GM12892 (cell line): ENCODE measurements around the gene RADIL.

ENCODE experiments used
- DNase-seq: peaks from one replicate; pipeline ENCODE4 v3.0.0; 2011; ENCODE audit not compliant: insufficient read length
- FAIRE-seq: peaks from 2 replicates; lab custom pipeline; 2011; peaks lifted over from hg19 to GRCh38; lab: Jason Lieb, UNC
- POLR2A ChIP-seq: IDR thresholded peaks from 2 replicates; pipeline ENCODE4 v1.6.1; 2011; ENCODE audit warnings: low read depth, low read length, control low read depth
- POLR2AphosphoS5 ChIP-seq: IDR thresholded peaks from 2 replicates; pipeline ENCODE4 v1.6.1; 2011; ENCODE audit warnings: low read depth, low read length, control low read depth
- TAF1 ChIP-seq: IDR thresholded peaks from 2 replicates; pipeline ENCODE4 v1.6.1; 2011; ENCODE audit warnings: low read depth, mild to moderate bottlenecking, control low read depth, low read length, borderline replicate concordance

The RADIL gene

DNA sequence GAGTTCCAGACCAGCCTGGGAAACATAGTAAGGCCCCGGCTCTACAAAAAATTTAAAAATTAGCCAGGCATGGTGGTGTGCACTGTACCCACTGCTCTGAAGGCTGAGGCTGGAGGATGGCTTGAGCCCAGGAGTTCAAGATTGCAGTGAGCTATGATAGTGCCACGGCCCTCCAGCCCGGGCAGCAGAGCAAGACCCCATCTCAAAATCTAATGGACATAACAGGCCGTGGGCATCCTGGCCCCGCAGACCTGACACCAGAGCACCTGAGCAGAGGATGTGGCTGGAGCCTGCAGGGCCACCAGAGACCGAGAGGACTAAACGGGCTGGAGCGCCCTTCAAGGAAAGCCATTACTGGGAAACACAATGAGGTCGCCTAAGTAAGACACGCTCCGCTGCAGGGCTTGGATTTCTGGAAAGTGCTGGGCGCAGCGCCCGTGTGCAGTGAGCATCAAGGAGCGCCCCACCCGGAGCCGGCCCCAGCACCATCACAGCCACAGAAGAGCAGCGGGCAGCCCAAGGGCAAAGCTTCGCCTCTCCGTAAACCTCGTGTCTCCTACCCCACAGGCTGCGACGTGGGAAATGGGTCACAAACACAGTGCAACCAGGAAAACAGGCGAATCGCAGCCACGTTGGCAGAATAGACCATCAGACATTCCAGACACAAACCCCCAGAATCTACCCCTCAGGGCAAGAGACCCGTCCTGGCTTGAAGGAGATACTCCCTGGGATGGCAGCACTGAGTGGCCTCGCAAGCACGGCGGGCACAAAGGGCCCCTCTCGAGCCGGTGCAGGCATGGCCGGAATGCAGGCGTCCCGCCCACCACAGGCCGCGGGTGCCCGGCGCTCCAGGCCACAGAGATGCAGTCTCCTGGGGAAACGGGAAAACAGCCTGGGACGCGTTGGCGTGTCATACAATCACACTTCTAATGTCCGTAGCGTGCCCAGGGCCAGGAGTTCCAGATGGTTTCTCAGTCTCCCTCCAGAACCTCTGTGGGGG, 4.9 kb downstream of the RADIL start:
- no peak for DNase-seq
- no peak for FAIRE-seq
- no peak for TF ChIP-seq POLR2AphosphoS5
- no peak for TF ChIP-seq POLR2A
- TF ChIP-seq TAF1: no peak

DNA sequence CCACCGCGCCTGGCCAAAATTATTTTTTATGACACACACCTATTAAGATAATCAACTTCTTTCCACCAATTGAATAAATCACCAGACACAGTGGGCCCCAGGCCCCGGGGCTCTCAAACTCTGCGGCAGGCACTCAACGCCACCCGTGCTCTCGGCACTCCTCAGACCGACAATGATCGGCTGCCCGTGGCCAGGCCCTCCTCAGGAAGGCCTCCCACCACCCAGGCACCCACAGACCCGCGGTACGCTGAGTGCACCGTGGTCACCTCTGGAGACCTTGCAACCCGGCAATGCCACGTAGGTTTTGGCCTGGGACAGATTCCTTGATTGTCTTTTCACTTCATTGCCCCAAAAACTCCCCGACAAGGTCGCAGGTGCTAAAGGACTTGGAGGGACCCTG, 6.9 kb downstream of the RADIL start:
- no peak for TF ChIP-seq POLR2AphosphoS5
- TF ChIP-seq POLR2A: no peak
- no peak for TF ChIP-seq TAF1

DNA sequence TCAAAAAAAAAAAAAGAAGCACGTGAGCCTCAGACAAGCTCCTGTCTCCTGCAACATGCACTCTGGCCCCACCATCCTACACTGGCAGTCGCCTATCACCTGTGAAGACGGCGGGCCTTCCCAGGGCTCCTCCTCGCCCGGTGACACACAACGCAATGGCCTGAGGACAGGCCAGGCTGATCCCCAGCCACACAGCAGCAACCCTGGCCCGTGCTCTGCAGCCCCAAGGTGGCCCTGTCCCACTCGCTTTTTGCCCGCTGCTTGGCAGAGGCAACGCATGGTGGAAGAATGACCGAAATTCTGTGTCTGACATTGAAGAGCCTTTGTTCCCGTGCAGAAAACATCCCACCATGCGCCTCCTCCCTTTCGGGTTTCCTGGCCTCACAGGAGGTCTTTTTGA, 8.1 kb downstream of the RADIL start:
- DNase-seq: no peak
- TF ChIP-seq TAF1 (no peak), POLR2A (no peak), POLR2AphosphoS5 (no peak)
- no peak for FAIRE-seq

More for the DNA sequence above, 6.9 kb downstream of the RADIL start:
- DNase-seq (no peak), FAIRE-seq (no peak)

- no peak for FAIRE-seq
- TF ChIP-seq POLR2A (no peak), TAF1 (no peak), POLR2AphosphoS5 (no peak)
- no peak for DNase-seq
Measured at GRCh38 chr7:4873071-4873944, 10.2 kb downstream of the RADIL start.

GRCh38 chr7:4871930-4872675, 11.4 kb downstream of the RADIL start:
- DNase-seq (no peak), FAIRE-seq (no peak)
- TF ChIP-seq POLR2AphosphoS5: no peak
- TF ChIP-seq TAF1: no peak
- no peak for TF ChIP-seq POLR2A

DNA sequence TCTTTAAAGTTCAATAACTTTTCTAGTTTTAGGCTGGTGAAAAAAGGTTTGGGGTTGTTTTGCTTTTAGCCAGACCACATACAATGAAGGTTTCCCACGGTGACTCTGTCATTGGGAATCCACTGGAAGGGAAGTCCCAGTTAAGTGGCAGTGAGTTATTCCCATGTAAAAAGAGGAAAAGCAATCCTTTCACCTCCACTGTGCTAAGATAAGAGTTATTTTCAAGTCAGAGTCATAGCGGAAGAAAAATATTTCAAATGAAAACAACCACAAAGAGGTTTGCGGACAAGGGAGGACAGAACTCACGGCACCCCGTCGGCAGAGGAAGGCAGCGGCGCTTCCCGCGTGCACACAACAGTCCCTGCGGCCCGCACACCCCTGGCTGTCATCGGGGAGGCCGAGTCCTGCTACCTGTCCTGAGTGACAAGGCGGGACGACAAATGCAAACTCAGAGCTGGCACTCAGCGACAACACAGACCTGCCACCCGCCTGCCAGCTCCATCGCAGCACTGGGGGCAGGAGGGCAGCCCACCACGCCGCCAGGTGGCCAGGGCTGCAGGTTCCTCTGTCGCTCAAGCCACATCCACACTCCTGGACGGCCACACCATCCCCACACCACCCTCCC, 12.3 kb downstream of the RADIL start:
- DNase-seq (no peak), FAIRE-seq (no peak)
- no peak for TF ChIP-seq POLR2AphosphoS5
- TF ChIP-seq TAF1: no peak
- TF ChIP-seq POLR2A: no peak

DNA sequence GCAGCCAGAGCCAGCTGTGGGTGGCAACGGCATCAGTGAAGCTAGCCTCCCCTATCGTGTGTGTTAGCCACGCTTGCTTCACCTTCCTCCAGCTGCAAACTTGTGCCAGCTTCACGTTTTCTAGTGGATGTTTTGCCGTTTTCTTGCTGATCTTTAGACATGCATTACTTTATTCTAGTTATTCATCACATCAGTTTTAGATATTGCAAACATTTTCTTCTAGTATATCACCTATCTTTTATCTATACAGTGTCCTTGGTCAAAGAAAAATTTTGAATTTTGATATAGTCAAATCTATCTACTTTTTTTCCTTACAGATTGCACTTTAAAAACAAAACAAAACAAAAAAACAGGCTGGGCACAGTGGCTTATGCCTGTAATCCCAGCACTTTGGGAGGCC, 15.0 kb downstream of the RADIL start:
- FAIRE-seq (no peak), DNase-seq (no peak)
- TF ChIP-seq POLR2AphosphoS5 (no peak), TAF1 (no peak), POLR2A (no peak)

DNA sequence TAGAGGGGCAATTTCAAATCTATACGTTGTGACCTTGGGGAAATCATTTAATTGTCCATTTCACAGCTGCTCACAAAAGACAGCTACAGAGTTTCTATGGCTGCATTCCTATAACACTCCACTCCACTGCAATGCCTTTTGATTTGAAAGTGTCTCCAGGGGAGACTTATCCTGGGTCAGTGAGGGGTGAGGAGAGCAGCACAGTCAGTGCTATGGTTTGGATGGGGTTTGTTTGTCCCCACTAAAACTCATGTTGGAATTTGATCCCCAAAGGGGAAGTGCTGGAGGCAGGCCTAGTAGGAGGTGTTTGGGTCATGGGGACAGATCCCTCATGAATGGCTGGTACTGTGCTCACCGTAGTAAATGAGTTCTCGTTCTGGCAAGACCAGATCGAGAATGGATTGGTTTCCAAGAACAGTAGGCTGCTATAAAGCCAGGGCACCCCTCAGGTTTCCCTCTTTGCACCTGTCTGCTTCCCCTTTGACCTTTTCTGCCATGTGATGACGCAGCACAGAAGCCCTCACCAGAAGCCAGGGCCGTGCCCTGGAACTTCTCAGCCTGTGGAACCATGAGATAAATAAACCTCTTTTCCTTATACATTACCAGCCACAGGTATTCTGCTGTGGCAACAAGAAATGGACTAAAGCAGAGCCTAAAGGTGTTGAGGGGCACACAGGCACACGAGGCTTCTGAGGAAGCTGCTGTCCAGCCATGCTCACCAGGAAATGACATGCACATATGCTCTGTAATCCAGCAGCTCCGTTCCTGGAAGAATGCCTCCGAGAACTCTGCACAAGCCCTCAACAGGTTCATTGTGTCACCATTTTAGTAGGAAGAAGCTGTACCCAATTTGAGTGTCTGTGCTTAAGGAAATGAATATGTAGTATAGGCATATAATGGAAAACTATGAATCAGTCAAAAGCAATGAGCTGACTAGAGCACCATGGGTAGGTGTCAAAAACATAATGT, 16.7 kb downstream of the RADIL start:
- FAIRE-seq (no peak), DNase-seq (no peak)
- TF ChIP-seq TAF1 (no peak), POLR2A (no peak), POLR2AphosphoS5 (no peak)

GRCh38 chr7:4862156-4862555, 21.4 kb downstream of the RADIL start:
- TF ChIP-seq POLR2A (no peak), POLR2AphosphoS5 (no peak)
- DNase-seq (no peak), FAIRE-seq (no peak)
